ENCODE data around the gene ZNF814.
A peak's percentile ranks its signal among the peaks of the same experiment; 100 is the strongest.
"Not testable (repeated sequence)": the region's sequence is repeated elsewhere in the genome, so short reads cannot be mapped to it uniquely, and the experiment has no call there.

The ZNF814 gene

DNA sequence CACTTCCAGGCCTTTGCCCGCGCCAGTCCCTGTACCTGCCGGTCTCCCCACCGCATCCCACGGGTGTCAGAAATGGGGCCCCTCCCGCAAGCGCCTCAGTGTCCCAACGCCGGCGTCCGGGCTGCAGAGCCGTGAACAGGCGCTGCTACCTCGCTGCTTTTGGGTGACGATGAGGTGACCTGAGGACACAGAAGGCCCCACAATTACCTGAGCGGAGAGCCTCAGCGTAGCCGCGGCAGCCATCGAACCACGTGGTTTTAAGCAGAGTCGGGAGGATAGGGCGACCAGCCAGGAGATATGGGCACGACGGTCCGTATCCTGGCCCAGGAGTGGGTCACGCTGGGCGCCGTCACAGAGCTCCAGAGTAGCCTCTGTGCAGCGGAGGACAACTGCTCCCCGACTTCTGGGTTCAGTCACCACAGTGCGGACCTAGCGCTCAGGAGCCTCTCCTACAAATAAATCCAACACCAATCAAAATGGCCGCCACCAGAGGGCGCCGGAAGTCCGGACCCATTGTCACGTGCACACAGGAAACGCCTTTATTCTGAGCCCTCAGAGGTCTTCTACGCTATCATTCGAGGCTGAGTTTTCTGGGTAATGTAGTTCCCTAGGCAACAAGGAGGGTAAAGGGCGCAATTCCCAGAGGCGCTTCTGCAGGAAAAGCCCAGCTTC, at the start of gene ZNF814:
Gene ZNF814 (minus strand): TSS at position 478 of the 672 bp plus-strand sequence. CDS start 235 bp downstream, at position 243.
- peak; percentile 91 for DNase-seq

DNA sequence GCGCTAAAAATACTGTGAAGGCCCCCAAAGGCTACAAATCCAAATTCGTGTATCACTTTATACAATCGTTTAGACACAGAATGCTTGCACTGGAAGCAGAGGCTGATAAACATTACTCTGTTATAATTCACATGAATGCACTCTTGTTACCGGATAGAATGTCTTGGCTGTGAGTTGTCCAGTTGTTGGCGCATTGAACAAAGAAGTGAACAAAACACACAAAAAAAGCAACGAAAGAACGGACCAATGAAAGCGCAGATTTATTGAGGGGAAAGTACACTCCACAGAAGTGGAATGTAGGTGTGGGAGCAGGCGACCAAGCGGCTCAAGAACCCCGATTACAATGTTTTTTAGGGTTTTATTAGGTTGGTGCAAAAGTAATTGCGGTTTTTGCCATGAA, 46.9 kb upstream of the ZNF814 start:
- DNase-seq: no peak

DNA sequence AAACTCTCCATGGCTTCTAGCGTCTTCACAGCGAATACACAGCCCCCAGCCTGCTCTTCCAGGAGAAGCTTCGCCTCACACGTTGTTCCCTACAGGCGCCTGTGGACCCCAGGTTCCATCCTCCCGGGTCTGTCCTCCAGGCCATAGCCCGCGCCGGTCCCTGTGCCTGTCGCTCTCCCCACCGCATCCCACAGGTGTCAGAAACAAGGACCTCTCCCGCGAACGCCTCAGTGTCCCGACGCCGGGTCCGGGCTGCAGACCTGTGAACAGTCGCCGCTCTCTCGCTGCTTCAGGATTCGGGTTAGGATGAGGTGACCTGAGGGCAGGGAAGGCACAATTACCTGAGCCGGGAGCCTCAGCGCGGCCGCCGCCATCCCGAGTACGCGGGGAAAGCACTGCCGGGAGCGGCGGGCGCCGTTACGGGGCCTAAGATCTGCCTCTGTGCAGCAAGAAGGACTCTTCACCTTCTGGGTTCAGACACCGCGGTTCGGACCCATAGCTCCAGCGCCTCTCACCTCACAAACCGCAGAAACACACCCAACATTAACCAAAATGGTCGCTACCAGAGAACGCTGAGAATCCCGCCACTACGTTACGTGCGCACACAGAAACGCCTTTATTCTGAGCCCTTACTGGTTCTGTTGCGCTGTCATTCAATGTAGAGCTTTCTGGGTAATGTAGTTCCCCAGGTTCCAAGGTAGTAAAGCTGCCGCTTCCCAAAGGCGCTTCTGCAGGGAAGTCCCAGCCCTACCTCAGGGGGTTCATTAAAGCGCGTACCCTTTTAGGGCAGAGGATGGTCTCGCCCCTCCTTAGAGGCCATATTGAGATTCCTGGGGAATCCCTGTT, 46.2 kb upstream of the ZNF814 start, which contains the start of gene ZNF418:
Gene ZNF418 (minus strand): TSS at position 583 of the 846 bp plus-strand sequence. CDS start 1,580 bp downstream, outside the sequence.
- peak; percentile 80 for DNase-seq

DNA sequence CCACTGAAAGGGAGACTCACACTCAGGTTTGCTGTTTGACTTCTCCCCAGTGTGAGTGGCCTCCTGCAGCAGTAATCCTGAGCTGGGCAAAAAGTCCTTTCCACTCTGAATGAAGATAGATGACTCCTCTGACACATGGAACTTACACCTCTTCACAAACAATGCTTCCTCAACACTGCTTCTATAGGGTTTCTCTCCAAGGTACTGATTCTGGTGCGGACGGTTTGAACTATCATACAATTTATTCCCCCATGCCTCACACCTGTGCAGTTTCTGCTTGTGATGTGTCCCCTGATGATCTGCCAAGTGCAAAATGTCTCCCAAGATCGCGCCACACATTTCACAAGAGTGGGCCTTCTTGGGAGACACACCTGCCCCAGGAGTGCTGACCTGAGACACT, 38.8 kb upstream of the ZNF814 start:
- no peak for DNase-seq

DNA sequence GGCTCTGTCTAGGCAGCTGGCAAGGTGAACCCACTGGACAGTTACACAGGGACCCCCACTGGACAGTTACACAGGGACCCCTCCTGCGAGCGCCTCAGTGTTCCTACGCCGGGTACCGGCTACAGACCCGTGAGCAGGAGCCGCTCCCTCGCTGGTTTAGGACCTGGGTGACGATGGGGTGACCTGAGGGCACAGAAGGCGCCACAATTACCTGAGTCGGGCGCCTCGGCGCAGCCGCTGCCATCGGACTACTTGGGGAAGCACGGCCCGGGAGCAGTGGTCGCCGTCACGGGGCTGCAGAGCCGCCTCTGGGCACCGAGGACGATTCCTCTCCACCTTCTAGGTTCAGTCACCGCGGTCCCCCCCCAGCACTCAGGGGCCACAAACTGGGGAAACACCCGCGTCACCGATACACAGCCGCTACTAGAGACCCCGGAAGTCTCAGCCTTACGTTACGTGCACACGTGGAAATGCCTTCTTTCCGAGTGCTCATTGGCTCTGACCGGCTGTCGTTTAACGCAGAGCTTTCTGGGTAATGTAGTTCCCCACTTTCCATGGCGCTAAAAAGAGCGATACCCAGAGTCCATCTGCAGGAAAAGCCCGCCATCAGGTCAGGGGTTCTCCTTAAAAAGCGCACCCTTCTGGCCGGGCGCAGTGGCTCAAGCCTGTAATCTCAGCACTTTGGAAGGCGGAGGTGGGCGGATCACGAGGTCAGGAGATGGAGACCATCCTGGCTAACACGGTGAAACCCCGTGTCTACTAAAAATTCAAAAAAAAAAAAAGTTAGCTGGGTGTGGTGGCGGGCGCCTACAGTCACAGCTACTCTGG, 27.5 kb upstream of the ZNF814 start, which contains the start of gene ZNF417:
Gene ZNF417 (minus strand): TSS at position 425 of the 828 bp plus-strand sequence. CDS start 181 bp downstream, at position 244.
- peak; percentile 95 for DNase-seq

DNA sequence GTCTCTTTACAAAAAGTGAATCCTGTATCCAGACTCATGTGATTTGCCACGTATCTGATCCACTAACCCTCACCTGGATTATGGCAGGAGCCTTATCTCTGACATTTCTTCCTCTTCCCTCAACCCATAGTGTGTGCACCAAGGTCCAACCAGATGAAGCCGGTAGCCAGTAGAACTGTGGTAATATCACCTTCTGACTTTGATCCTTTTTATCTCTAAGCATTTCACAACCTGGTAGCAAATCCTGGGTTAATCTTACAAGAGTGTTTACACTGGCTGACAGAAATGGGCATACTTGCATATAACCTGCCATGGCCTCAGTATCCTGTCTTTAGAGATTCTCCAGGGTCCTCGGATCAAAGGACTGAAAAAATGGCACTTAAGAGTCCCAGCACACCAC, 25.7 kb upstream of the ZNF814 start:
- no peak for DNase-seq

DNA sequence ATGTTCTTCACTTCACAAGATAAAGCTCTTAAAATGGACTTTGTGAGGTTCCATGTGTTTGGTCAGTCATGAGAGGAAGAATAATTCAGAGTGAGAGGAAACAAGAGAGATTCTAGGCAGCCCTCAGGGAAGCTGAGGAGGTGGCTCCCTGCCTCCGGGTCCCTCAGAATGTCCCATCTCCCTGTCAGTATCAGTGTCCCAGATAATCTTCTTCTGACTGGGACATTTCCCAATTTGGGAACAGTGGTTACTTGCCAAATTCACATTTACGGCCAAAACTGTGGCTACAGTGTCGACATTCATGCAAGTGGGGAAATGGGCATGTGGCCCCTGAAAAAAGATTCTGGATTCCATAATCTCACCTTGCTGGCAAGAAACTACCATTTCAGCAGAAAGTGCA, 18.6 kb upstream of the ZNF814 start:
- DNase-seq: no peak

DNA sequence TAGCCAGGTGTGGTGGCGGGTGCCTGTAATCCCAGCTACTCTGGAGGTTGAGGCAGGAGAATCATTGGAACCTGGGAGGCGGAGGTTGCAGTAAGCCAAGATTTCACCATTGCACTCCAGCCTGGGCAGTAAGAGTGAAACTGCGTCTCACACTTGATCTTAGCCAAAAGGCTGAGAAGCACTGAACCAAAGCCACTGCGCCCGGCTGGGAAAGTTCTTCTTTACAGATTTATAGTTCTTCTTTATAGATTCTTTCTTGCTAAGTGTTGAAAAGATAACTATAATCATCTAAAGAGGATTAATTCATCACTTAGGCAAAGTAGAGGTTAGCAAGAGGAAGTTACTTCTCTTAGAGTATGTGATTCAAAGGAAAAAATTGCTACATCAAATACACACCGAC, 16.4 kb upstream of the ZNF814 start:
- DNase-seq: no peak

DNA sequence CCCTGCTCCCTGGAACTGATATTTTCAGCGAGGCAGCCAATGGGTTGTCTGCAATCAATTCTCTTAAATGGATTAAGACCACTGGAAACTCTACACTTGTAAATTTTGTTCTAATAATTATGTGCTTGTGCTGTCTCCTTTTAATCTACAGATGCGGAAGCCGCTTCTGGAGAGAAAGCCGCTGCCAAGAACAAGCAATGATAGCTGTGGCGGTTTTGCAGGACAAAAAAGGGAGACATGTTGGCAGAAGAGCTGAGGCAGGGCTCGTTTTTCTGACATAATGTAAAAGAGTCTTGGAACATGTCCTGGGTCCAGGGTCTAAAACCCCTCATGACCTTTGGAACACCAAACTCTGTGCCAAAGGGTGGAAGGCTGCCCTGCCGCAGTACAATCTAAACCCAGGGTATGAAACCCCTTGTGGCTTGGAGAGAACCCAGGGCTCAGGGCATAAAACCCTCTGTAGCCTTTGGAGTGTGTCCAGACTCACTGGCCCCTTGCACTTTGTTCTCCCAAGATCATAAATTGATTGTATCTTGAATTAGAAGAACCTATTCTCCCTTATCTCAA, 14.9 kb upstream of the ZNF814 start:
- no peak for DNase-seq

DNA sequence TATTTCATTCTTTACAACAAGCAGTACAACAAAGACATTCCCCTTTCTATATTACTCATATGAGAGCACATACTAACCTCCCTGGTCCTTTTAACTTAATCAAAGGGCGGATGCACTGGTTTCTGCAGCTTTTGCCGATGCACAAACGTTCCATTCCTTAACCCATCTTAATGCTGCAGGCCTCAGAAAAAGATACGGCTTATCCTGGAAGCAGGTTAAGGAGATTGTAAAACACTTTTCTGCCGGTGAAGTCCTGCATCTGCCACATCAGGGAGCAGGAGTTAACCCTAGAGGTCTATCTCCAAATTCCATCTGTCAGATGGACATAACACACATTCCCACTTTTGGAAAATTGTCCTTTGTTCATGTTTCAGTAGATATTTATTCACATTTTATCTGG, 11.5 kb upstream of the ZNF814 start:
- no peak for DNase-seq

DNA sequence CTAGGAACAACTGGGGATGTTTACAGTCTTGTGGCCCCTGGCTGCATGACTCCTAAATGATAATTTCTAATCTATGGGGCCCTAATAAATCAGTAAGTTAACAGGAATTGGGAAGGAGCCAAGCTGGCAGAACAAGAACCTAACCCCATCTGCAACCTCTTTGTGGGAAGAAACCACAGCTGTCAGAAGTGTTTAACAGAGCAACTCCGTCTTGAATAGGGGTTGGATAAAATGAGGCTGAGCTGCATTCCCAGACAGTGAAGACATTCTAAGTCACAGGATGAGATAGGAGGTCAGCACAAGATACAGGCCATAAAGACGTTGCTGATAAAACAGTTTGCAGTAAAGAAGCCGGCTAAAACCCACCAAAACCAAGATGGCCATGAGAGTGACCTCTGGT, 1.9 kb upstream of the ZNF814 start:
- not testable (repeated sequence) for DNase-seq

DNA sequence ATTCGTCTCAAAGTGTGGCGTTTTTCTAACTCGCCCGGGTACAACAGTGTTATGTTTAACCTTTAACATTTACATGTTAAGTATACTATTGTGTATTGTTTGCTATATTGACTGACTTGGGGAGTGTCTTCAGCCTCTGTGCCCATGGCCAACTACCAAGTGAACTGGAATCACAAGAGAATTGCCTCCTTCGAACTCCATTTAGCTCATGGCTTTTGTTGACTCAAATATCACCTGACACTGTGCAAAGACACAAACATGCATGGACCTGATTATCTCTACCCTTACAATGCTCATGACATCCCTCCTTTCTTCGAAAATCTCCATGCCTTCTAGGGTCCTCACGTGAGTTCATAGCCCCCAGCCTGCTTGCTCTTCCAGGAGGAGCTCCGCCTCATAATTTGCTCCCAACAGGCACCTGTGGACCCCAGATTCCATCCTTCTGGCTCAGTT, 704 bp downstream of the ZNF814 start:
- no peak for DNase-seq

DNA sequence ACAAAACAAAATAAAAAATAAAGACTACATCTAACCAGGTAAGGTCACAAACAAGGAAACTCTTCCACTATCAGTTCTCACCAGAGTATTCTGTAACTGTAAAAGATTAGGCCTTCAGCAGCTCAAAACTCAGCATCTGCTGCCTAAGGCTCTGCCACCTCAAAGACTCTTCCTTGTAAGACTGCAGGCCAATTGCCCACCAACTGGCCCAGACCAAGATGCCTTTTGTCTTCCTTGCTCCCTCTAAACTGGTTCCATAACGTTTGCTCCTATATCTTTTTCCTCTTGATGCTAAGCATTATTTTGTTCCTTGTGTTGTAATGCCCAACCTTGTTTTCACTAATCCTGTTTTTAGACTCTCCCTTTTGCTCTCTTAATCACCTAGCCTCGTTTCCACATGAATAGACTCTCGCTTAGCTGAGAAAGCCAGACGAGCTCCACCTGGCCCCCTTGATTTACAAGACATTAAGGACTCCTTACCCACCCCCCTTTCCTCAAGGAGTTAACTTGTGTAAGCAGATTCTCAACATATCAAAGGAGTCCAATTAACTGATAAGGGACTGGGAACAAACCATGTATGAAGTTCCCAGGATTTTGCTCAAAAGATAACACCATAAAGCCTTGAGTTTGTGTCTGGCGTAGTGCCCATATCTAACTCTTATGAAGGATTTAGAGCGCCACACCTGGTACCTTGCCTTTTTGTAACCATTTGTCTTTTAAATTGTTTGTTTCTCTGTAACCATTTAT, 1.5 kb downstream of the ZNF814 start:
- DNase-seq: no peak

DNA sequence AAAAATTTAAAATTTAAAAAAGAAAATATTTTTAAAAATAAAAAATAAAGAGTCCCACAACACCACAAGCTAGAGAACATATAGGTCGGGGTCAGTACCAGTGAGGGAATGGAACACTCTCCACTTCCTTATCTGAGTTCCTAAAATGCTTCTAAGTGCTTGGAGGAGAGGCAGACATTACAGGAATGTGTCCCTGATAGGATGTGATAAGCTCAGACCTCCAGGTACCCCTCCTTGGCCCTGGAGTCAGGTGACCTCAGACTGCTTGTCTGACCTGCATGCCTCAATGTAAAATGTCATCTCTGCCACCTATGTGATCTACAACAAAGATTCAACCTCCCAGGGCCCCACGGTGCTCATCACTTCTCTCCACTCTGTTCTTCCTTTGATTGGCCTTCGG, 2.8 kb downstream of the ZNF814 start:
- no peak for DNase-seq

DNA sequence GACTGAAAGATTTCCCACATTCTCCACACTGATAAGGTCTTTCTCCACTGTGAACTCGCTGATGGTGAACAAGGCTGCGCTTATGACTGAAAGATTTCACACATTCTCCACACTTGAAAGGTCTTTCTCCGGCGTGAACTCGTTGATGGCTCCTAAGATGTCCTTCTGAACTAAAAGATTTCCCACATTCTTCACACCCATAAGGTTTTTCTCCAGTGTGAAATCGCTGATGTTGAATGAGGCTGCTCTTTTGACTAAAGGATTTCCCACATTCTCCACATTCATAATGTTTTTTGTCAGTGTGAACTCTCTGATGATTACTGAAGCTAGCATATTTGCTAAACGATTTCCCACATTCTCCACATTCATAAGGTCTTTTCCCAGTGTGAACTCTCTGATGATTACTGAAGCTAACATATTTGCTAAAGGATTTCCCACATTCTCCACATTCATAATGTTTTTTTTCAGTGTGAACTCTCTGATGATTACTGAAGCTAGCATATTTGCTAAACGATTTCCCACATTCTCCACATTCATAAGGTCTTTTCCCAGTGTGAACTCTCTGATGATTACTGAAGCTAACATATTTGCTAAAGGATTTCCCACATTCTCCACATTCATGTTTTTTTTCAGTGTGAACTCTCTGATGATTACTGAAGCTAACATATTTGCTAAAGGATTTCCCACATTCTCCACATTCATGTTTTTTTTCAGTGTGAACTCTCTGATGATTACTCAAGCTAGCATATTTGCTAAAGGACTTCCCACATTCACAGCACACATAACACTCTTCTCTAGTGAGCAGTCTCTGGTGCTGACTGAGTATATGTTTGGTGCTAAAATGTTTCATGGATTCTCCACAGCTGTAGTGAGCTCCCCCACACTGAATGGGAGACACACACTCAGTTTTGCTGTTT, 14.7 kb downstream of the ZNF814 start:
- DNase-seq: not testable (repeated sequence)

DNA sequence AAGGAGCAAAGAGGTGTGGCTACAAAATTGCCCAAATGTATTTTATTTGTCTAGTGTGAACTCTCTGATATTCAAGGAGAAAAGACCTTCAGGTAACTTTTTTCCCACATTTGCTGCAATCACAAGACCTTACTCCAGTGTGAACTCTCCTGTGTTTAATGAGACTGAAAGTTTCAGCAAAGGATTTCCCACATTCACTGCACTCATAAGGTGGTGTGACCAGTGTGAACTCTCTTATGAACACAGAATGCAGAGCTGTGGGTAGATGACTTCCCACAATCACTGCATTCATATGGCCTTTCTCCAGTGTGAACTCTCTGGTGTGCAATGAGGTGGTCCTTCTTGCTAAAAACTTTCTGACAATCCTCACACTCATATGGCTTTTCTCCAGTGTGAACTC, 16.4 kb downstream of the ZNF814 start:
- no peak for DNase-seq

DNA sequence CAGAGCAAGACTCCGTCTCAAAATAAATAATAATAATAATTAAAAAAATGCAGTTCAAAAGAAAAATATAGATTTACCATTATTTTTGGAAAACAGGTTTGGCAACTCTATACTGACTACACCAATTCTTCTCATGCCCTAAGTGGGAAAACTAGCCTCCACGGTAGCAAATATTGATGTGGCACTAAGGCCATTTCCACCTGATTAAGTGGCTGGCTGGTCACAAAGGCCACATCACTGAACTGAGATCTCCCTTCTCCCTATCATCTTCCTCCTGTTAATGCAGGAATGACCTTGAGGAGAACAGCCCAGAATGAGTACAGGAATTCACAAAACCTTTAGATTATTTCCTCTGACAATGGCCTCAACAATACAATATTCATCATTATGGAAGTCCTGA, 18.6 kb downstream of the ZNF814 start:
- no peak for DNase-seq

DNA sequence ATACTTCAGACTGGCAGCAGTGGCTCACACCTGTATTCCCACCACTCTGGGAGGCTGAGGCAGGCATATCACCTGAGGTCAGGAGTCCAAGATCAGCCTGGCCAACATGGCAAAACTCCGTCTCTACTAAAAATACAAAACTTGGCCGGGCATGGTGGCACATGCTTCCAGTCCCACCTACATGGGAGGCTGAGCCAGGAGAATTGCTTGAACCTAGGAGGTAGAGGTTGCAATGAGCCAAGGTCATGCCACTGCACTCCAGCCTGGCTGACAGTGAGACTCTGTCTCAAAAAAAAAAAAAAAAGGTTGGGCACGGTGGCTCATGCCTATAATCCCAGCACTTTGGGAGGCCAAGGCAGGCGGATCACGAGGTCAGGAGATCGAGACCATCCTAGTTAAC, 19.2 kb downstream of the ZNF814 start:
- not testable (repeated sequence) for DNase-seq

DNA sequence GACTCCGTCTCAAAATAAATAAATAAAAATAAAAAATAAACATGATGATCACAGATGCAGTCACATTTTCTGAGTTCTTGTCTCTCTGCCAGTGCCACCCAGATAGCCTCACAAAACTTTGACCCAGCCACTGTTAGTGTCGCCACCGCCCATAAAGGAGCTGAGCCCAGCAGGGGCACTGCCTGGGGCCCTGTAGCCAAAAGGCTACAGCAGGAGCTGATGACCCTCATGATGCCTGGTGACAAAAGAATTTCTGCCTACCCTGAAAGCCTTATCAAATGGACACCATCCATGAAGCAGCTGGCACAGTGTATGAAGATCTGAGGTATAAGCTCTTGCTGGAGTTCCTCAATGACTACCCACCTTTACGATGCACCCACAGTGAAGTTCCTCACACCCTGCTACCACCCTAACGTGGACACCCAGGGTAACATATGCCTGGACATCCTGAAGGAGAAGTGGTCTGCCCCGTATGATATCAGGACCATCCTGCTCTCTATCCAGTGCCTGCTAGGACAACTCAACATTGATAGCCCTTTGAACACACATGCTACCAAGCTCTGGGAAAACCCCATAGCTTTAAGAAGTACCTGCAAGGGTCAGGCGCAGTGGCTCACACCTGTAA, 20.9 kb downstream of the ZNF814 start:
- DNase-seq: no peak

DNA sequence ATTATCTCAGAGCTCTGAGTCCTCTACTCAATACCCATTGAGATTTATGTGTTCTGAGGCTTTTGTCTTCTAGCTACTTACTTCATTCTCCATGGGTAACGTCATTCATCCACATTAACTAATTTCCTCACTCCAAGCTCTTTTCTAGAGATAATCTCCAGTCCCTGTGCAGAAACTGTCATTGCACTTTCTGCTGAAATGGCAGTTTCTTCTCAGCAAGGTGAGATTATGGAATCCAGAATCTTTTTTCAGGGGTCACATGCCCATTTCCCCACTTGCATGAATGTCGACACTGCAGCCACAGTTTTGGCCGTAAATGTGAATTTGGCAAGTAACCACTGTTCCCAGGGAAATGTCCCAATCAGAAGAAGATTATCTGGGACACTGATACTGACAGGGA, 26.5 kb downstream of the ZNF814 start:
- DNase-seq: not testable (repeated sequence)

Data from right hindlimb (tissue), 1 donor.